ENCODE measurements around the gene CNTFR.
A peak's percentile ranks its signal among the peaks of the same experiment; 100 is the strongest.
"Not testable (repeated sequence)": the region's sequence is repeated elsewhere in the genome, so short reads cannot be mapped to it uniquely, and the experiment has no call there.

CNTFR gene

DNA sequence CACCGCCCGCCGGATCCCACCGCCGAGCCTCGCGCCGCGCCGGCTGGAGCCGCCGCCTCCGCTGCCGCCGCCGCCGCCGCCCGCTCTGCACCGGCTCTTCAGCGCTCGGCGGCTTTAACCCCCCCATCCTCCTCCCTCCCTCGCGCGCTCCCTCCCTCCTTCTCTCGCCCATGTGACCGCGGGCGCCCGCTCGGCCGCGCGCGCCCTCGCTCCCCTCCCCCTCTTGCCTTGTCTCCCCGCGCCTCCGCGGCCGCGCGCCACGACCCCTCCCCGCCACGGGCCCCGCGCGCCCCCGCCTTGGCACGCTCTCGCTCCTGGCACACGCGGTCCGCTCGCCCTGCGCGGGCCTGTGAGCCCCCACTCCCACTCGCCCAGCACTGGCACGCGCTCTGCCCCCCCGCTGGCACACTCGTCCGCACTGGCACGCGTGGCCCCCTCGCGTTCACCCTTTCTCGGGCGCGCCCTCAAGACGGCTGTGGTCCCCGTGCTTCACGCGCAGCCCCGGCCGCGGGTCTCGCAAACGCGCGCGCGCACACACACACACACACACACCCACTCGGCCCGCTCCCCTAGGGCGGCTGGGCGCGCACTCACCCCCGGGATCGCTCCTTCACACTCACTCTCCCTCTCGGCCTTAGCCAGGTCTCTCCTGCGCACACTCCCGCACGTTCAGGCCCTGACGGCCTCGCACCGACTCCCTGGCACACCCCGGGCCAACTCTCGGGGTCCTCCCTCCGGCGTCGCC lies at the start of gene CNTFR:
CNTFR (minus strand) TSS at position 89 of the 745 bp plus-strand sequence. CDS start 20,743 bp downstream, outside the sequence.
- DNase-seq (ENCODE audit: low spot score), result no peak

- DNase-seq (ENCODE audit: low spot score), result not testable (repeated sequence)
Observed at GRCh38 chr9:34639322-34639721, 49.8 kb upstream of the CNTFR start.

DNA sequence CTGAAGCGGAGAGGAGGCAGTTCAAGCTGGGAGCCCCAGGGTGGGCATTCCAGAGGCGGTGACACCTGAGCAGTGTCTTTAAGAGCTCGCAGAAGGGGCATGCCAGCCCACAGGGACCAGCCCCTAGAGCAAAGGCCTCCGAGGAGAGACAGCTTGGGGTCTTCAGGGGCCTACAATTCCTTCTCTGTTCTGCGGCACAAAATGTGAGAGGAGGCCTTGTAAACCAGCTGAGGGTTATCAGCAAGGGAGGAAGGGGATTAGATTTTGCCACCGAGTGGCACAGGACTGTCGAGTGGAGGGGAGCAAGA lies 48.6 kb upstream of the CNTFR start:
- no peak for DNase-seq (ENCODE audit: low spot score)

DNA sequence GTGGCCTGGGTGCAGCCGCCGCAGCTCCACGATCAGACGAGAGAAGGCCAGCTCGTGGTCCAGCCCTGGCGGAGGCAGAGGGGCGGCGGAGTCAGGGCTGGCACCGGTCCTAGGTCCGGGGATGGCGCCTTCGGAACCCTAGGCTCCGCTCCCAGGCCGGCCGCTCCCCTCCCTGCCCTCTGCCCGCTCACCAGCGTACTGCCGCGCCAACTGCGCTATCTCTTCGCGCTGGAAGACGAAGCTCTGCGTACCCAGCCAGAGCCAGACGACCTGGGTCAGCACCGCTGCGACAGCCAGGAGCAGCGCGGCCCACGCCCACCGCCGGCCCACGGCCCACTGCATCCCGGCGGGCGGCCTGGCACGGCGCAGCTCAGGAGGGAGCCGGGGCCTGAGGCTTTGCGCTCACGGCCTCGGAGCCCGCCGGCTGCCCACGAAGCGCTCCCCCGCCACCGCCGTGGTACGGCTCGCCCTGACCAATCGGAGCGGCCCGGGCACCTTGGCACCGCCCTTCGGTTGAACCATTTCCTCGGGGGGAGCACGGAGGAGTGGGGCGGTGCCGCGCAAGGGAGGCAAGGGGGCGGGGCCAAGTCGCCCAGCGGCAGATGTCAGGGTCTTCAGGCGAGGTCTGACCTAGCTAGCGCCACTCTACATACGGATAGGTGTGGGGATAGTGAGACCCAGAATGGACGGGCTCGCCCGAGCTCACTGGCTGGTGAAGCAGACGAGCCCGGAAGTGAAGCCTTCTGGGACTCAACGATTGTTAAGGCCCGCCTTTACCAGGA lies 48.0 kb upstream of the CNTFR start, which contains the start of gene SIGMAR1:
SIGMAR1 (minus strand) TSS at position 432 of the 782 bp plus-strand sequence; CDS start at position 342, 90 bp downstream.
- DNase-seq (ENCODE audit: low spot score), result peak; percentile 96

DNA sequence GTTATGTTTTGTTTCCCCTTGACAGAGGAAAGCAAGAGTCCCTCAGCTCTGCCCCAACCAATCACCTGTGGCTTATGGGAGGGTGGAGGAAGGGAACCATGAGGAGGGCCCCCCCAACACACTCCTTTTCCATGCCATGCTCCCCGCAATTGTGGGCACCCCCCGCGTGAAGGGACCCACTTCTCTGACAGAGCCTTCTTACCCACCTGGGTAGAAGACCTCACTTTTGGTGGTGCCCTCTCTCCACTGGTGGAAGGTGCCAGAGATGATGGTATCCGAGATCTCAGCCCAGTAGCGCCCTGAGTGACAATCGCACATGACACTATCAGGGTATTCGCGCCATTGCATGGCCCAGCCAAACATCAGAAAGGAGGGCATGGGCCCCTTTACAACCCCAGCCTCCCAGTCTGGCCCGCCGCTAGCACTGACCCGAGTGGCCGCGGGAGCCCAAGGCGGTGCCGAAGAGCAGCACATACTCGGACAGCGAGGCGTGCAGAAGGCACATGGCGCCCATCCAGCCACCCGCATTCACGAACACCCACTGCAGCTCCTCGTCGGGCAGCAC lies 47.3 kb upstream of the CNTFR start:
- DNase-seq (ENCODE audit: low spot score), result peak; percentile 63

GRCh38 chr9:34635556-34635955 lies 46.0 kb upstream of the CNTFR start:
- DNase-seq (ENCODE audit: low spot score), result no peak

DNA sequence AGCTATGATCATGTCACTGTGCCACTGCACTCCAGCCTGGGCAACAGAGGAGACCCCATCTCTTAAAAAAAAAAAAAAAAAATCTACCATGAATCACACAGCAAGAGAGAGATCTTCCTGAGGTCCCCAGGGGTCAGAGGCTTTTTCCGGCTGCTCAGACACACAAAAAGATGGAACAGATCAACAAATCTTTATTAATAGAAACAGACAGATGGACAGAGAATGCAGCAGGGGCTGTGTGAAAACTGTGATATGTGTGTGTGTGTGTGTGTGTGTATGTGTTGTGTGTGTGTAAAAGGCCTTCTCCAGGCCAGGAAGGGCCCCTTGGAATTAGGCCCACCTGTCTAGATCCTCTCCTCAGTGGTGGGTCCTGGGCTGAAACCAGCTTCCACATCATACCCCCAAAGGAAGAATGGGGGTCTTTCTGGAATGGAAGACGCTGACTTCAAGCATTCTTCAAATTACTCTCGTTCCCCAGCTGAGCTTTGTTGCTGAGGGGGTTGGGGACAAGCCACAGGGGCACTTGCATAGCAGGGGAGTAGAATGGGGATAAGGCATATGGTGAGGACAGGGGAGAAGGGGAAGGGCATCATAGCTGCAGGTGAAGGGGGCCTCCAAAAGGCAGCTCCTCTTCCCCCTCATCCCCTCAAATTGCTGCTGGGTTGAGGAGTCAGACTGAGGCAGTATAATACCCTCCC lies 45.2 kb upstream of the CNTFR start:
- DNase-seq (ENCODE audit: low spot score), result no peak

DNA sequence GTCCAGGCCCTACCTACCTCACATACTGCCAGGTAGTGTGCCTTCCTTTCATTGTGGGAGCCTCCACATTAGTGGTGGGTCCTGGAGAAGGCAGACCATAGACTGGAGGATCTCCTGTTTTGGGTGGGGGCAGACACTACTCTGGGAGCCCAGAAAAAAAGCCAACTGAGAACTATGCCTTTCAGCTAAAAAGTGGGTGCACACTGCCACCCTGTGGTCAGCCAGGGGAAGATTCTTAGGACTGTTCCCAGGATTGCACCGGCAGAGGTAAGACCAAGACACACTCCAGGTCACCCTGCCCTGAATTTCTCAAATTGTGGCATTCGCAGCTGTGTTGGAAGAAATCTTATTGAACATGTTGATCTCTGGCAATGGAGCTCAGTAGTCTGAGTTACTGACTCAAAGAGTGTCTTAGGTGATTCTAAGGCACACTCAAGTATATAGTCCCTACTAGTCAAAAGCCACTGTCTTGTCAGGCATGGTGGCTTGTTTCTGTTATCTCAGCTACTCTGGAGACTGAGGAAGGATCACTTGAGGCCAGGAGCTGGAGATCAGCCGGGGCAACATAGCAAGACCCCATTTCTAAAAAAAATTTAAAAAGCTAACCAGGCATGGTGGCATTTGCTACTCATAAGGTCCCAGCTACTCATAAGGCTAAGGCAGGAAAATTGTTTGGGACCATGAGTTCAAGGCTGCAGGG lies 44.5 kb upstream of the CNTFR start:
- peak; percentile 76 for DNase-seq (ENCODE audit: low spot score)

GRCh38 chr9:34633166-34633565 lies 43.6 kb upstream of the CNTFR start:
- DNase-seq (ENCODE audit: low spot score), result no peak

- no peak for DNase-seq (ENCODE audit: low spot score)
Observed at GRCh38 chr9:34630402-34631154, 41.1 kb upstream of the CNTFR start.

DNA sequence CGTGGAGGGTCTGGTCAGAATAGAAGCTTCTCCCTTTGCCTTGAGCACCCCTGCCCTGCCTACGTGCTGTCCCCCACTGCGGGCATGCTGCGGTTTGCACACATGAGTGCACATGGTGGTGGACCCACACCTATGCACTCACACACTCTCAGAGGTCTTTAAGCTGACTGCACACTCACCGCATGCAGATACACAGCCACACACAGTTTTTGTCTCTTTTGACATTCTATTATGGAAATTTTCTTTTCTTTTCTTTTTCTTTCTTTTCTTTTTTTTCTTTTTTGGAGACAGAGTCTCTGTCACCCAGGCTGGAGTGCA lies 39.9 kb upstream of the CNTFR start:
- DNase-seq (ENCODE audit: low spot score), result no peak

DNA sequence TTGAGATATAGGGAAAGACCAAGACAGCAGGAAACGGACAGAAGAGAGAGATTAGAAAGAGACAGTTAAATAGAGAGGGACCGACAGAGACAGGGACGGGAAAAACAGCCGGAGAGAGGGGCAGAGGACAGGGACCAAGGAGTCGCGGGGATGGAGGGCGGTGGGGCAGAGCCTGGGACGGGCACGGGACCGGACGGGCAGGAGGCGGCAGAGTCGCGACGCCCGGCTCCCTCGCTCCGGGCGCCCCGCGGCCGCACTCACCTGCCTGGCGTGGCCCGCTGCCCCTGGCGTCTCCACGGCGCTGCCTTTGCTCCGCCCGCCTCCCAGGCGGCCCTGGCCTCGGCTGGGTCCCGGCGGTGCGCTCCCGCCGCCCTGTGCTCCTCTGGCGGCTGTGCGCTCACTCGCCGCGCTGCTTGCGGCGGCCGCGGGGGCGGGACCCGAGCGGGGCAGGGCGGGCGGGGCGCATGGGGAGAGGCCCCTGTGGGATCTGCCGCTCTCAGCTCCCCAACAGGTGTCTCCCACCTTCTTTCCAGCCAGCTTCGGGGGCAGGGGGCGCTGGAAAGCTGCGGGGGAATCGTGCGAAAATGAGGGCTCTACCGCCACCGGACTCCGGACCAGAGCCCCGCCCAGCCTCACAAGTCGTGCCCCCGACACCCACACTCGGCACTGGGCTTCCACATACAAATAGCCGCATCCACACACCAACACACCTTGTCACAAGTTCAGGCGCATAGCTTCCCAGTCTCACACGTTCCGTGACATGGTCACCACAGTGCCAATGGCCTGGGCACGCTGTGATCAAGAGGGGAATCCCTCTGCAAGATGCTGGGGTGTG lies 39.3 kb upstream of the CNTFR start, which contains the start of gene ARID3C:
ARID3C (minus strand) TSS at position 411 of the 835 bp plus-strand sequence. CDS start 1,052 bp downstream, outside the sequence.
- no peak for DNase-seq (ENCODE audit: low spot score)

- DNase-seq (ENCODE audit: low spot score), result no peak
Observed at GRCh38 chr9:34627716-34628655, 38.5 kb upstream of the CNTFR start.

DNA sequence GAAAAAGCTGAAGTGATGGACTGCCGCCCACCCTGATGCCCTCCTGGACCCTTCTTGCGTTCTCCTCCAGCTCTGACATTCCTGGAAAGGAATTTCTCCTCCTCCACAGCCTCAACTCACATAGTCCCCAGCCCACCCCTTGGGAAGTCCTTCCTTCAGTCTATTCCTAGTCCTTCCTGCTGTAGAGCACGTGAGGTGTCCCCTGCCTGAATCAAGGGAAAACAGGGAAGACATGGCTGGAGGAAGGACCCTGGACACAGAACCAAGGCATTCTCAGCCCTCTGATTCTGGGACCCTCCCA lies 35.6 kb upstream of the CNTFR start:
- no peak for DNase-seq (ENCODE audit: low spot score)

DNA sequence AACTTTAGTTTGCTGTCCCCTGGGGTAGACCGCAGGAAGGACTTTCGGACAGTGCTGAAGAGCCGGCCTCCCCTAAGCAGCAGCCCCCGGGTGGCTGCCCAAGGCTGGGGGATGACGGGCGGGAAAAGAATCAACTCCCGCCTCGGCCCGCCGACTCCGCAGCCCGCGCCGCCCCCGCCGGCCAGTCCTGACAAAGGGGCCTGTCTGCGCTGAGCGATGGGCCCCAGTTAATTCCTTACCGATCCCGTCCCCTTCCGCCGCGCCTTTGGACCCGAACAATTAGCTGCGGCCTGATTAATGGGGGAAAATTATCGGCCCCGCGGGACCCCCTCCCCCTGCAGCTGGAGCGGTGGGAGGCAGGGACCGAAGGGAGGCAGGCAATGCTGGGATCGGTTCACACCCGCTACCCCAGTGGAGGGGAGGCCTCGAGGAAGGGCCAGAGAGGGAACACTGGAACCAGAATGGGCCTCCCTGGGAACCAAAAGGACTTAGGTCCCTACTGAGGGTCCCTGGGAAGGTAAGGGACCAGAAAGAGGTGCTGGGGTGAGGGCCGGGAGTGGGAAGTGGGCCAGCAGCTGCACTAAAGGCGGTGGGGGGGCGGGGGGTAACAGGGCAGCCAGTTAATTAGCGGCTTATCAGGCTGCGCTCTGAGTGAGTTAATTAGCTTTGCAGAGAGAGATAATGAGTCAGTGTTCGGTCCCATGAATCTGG lies 35.1 kb upstream of the CNTFR start:
- no peak for DNase-seq (ENCODE audit: low spot score)

- no peak for DNase-seq (ENCODE audit: low spot score)
Observed at GRCh38 chr9:34623374-34624235, 34.1 kb upstream of the CNTFR start.

Data from hepatic stellate cell (primary cell).